Gastroesophageal sphincter (tissue), 3 donors: ENCODE results near the gene PRKG1.

Experiments
- POLR2A ChIP-seq, 2 donors: fragments of 450-650 bp; IDR thresholded peaks; one replicate each; pipeline ENCODE4 v1.6.1; 2017; ENCODE audit warnings: antibody characterized with exemption in 2 of 2, mild to moderate bottlenecking in 2 of 2, moderate library complexity in 1 of 2
- POLR2AphosphoS5 ChIP-seq: sonication (generic); formaldehyde crosslinking; IDR thresholded peaks from one replicate; pipeline ENCODE4 v1.6.1; 2017; ENCODE audit warnings: antibody characterized with exemption
- TF ChIP-seq, protein P1 (sequence below), 4 experiments: fragments of 200-600 bp in 2 of 4; fragments of 450-650 bp in 2 of 4; sonication (generic) in 1 of 4; IDR thresholded peaks; one replicate each; pipeline ENCODE4 v1.5.1; 2017 to 2019; ENCODE audit warnings: antibody characterized with exemption in 4 of 4, mild to moderate bottlenecking in 2 of 4, moderate library complexity in 2 of 4

DNA sequence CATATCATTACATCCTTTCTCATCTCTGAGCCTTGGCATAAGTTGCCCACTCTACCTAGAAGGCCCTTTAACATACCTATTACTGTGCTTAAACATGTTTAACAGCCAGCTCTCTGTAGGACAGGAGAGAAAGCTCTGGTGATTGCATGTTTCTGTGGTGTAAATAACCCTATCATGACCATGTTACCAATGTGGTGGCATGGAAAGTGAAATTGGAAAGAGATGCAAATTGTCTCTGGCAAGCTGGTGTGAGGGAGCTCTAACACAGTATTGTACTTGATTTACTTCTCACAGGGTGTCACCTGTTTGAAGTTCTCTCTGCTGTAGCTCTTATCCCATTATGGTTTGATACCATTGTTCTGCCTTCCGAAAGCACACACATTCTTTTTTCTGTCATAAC lies 1008.0 kb downstream of the PRKG1 start:
- TF ChIP-seq, protein P1, sequence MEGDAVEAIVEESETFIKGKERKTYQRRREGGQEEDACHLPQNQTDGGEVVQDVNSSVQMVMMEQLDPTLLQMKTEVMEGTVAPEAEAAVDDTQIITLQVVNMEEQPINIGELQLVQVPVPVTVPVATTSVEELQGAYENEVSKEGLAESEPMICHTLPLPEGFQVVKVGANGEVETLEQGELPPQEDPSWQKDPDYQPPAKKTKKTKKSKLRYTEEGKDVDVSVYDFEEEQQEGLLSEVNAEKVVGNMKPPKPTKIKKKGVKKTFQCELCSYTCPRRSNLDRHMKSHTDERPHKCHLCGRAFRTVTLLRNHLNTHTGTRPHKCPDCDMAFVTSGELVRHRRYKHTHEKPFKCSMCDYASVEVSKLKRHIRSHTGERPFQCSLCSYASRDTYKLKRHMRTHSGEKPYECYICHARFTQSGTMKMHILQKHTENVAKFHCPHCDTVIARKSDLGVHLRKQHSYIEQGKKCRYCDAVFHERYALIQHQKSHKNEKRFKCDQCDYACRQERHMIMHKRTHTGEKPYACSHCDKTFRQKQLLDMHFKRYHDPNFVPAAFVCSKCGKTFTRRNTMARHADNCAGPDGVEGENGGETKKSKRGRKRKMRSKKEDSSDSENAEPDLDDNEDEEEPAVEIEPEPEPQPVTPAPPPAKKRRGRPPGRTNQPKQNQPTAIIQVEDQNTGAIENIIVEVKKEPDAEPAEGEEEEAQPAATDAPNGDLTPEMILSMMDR (IDR thresholded peaks at IDR 0.05) = no peak
- TF ChIP-seq POLR2A (IDR thresholded peaks at IDR 0.05) (no peak), POLR2AphosphoS5 (no peak)
